SH-SY5Y (cell line): ENCODE results near the gene GFM1.

ENCODE experiments used
- GATA2 ChIP-seq: IDR thresholded peaks from 2 replicates; pipeline ENCODE4 v1.6.1; 2011; ENCODE audit warnings: mild to moderate bottlenecking, low read depth, low read length
- GATA3 ChIP-seq: IDR thresholded peaks from 2 replicates; pipeline ENCODE4 v1.6.1; 2011; ENCODE audit warnings: low read depth, mild to moderate bottlenecking, low read length, moderate library complexity

DNA sequence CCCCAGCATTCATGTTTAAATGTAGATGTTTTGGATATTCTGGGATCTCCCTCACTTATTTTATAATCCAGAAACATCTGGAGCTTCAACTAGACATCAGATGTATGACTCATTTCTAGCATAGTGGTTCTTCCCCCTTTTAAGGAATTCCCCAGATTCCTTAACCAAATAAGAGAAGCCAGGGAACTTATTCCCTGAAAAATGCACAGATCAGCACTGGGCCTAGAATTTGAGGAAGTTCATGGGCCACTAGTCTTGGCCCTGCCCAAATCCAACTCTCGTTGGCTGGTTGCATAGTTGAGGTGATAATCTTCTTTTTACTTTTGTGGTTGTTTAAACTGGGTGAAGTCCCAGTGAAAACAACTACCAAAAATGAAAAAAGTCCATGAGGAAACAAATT lies 67.6 kb downstream of the GFM1 start:
- TF ChIP-seq GATA2 (no peak), GATA3 (no peak)
